HG02571 (cell line): ENCODE measurements around the gene DENND1C.
"Not testable (repeated sequence)": the region's sequence is repeated elsewhere in the genome, so short reads cannot be mapped to it uniquely, and the experiment has no call there.

Source experiments
- ATAC-seq: cut with Tn5 transposase; IDR thresholded peaks from one replicate; pipeline ENCODE4 v1.9.1; 2021; ENCODE audit warnings: mild to moderate bottlenecking, moderate library complexity; ENCODE audit not compliant: unreplicated experiment

The DENND1C gene

GRCh38 chr19:6457958-6458694, 23.5 kb downstream of the DENND1C start:
- ATAC-seq, result no peak

- no peak for ATAC-seq
These were observed 25.7 kb downstream of the DENND1C start for GRCh38 chr19:6455924-6456323.

GRCh38 chr19:6453951-6454565, 27.5 kb downstream of the DENND1C start:
- no peak for ATAC-seq

GRCh38 chr19:6452899-6453298, 28.7 kb downstream of the DENND1C start:
- ATAC-seq, result no peak

- no peak for ATAC-seq
These were observed 29.4 kb downstream of the DENND1C start for GRCh38 chr19:6452223-6452614.

GRCh38 chr19:6451583-6452222, 29.9 kb downstream of the DENND1C start:
- ATAC-seq, result no peak

GRCh38 chr19:6450166-6450565, 31.4 kb downstream of the DENND1C start:
- no peak for ATAC-seq

GRCh38 chr19:6448045-6448444, 33.5 kb downstream of the DENND1C start:
- ATAC-seq, result no peak

GRCh38 chr19:6446452-6446851, 35.1 kb downstream of the DENND1C start:
- ATAC-seq, result no peak

- no peak for ATAC-seq
These were observed 37.6 kb downstream of the DENND1C start for GRCh38 chr19:6443986-6444385.

GRCh38 chr19:6442087-6442688, 39.4 kb downstream of the DENND1C start:
- ATAC-seq, result no peak

GRCh38 chr19:6440905-6441304, 40.7 kb downstream of the DENND1C start:
- ATAC-seq, result no peak

GRCh38 chr19:6439743-6440142, 41.8 kb downstream of the DENND1C start:
- no peak for ATAC-seq

GRCh38 chr19:6433663-6434062, 47.9 kb downstream of the DENND1C start, which contains the start of gene SLC25A41:
SLC25A41 (minus strand) TSS chr19:6433763; CDS start chr19:6433693, 70 bp downstream.
- no peak for ATAC-seq

- ATAC-seq, result no peak
These were observed 48.4 kb downstream of the DENND1C start for GRCh38 chr19:6433165-6433564.

GRCh38 chr19:6431891-6432290, 49.7 kb downstream of the DENND1C start:
- no peak for ATAC-seq

GRCh38 chr19:6429419-6430221, 52.0 kb downstream of the DENND1C start:
- ATAC-seq, result no peak

- not testable (repeated sequence) for ATAC-seq
These were observed 52.7 kb downstream of the DENND1C start for GRCh38 chr19:6428692-6429418.

- no peak for ATAC-seq
These were observed 54.5 kb downstream of the DENND1C start for GRCh38 chr19:6427131-6427530.
